ENCODE measurements around the gene ANKRD39. TPM values are rescaled to one million over a fixed set of nuclear protein-coding genes. Genes with fewer than 3 reads are reported as not detected.

Gene ANKRD39
- total RNA-seq, 1 experiment from 2014 or later, result 29.4 TPM

DNA sequence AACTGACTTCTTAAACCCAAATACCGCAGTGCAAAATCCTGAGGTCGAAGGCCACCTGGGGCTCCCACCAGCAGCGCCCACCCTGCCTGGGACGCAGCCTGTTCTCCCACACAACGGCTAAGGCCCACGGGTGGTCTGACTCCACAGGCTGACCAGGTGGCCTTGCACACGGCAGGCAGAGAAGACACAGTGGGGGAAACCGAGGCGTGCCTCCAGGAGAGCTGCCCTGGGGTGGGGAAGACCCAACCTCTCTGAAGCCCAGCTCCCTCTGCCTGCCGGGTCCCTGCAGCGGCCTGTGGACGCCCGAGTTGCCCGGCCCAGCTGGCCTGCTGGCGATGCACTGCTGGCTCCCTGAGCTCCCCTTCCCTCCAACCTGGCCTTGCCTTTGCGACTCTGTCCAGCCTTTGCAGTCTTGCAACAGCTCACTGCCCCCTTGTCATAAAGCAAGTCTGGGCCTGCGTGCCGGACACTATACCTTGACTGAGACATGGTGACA is 21.8 kb upstream of the ANKRD39 start:
- no peaks in the 10 kb centered on the region for H4K20me1 ChIP-seq (ENCODE audit: low read length)
- no peaks in the 10 kb centered on the region for H3K79me2 ChIP-seq (ENCODE audit: low read length)
- H3K9ac ChIP-seq (ENCODE audit: low read length), result no peak overlapping the region
- POLR2A ChIA-PET (ENCODE audit: unreplicated experiment), result no interaction called here
- H3K4me3 ChIP-seq (ENCODE audit: low read length), result no peak overlapping the region
- CTCF ChIA-PET, result no interaction called here
- no peaks in the 10 kb centered on the region for H3K27me3 ChIP-seq (ENCODE audit: low read length)
- no TSS peak for BruUV-seq (replicated peaks)
- ATAC-seq, result no peak
- H3K27ac ChIP-seq (ENCODE audit: low read length), result no peak overlapping the region
- no peaks in the 10 kb centered on the region for H3K9me2 ChIP-seq (replicated peaks; ENCODE audit: low read length)
- intact Hi-C loops (cut with micrococcal nuclease), result no loop called here
- H3F3A ChIP-seq (ENCODE audit: low read length, unreplicated experiment), result no peaks in the 10 kb centered on the region
- H3K4me2 ChIP-seq (ENCODE audit: low read length), result no peak overlapping the region
- peaks cover 32% of the 10 kb centered on the region for H3K4me1 ChIP-seq (ENCODE audit: insufficient read depth, low read length)
- TF ChIP-seq EZH2 (IDR thresholded peaks at IDR 0.05; ENCODE audit: low read length, unreplicated experiment) (no peak), EZH2phosphoT487 (IDR thresholded peaks at IDR 0.05; ENCODE audit: borderline replicate concordance, low read length) (no peak)
- TF ChIP-seq, protein P1, sequence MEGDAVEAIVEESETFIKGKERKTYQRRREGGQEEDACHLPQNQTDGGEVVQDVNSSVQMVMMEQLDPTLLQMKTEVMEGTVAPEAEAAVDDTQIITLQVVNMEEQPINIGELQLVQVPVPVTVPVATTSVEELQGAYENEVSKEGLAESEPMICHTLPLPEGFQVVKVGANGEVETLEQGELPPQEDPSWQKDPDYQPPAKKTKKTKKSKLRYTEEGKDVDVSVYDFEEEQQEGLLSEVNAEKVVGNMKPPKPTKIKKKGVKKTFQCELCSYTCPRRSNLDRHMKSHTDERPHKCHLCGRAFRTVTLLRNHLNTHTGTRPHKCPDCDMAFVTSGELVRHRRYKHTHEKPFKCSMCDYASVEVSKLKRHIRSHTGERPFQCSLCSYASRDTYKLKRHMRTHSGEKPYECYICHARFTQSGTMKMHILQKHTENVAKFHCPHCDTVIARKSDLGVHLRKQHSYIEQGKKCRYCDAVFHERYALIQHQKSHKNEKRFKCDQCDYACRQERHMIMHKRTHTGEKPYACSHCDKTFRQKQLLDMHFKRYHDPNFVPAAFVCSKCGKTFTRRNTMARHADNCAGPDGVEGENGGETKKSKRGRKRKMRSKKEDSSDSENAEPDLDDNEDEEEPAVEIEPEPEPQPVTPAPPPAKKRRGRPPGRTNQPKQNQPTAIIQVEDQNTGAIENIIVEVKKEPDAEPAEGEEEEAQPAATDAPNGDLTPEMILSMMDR (conservative IDR thresholded peaks at IDR 0.05; ENCODE audit: low read depth, low read length), result no peak
- H3K9me3 ChIP-seq (ENCODE audit: low read length), result no peaks in the 10 kb centered on the region
- DNase-seq, result no peak
- no peaks in the 10 kb centered on the region for H3K36me3 ChIP-seq (ENCODE audit: low read depth, low read length)
- no peak overlapping the region for H2AFZ ChIP-seq (ENCODE audit: low read length)

DNA sequence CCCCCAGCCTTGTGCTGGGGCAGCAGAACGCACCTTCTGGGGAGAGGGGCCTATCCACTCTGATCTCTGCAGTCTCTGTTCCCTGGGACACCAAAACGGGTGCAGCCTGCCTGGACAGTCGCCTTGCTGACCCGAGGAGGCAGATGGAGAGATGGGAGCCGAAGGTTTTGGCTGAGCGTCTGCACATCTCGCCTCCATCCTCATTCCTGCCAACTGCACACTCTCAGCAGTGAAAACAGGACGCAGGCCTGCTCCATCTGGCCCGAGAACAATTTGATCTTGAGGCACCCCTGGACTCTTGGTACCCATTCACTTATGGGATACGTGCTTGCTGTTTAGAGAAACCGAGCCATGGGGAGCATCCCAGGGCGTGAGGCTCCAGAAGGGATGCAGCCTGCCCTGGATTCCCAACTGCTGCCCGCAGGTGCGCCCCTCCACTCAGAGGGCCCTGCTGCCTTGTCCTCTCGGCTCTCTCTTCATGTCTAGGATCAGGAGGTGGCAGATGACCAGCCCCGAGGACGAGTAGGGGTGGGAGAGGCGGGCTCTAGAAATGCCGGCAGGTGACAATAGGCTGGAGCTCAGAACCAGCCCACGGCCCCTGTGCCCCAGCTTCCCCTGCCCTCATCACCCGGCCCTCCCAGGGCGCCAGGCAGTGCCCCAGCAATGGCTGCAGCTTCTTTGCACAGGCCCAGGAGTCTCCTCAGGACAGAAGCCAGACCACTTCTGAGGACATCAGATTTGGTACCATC is 21.2 kb upstream of the ANKRD39 start:
- intact Hi-C loops (cut with micrococcal nuclease), result no loop called here
- no TSS peak for BruUV-seq (replicated peaks)
- DNase-seq (no peak), ATAC-seq (no peak)
- Histone ChIP-seq H3K9ac (ENCODE audit: low read length) (no peak overlapping the region), H3F3A (ENCODE audit: low read length, unreplicated experiment) (no peaks in the 10 kb centered on the region), H4K20me1 (ENCODE audit: low read length) (no peaks in the 10 kb centered on the region), H3K9me3 (ENCODE audit: low read length) (no peaks in the 10 kb centered on the region), H3K27ac (ENCODE audit: low read length) (no peak overlapping the region), H2AFZ (ENCODE audit: low read length) (no peak overlapping the region), H3K9me2 (replicated peaks; ENCODE audit: low read length) (no peaks in the 10 kb centered on the region), H3K36me3 (ENCODE audit: low read depth, low read length) (no peaks in the 10 kb centered on the region), H3K79me2 (ENCODE audit: low read length) (no peaks in the 10 kb centered on the region), H3K4me1 (ENCODE audit: insufficient read depth, low read length) (peaks cover 31% of the 10 kb centered on the region), H3K27me3 (ENCODE audit: low read length) (no peaks in the 10 kb centered on the region), H3K4me2 (ENCODE audit: low read length) (no peak overlapping the region), H3K4me3 (ENCODE audit: low read length) (no peak overlapping the region)
- CTCF ChIA-PET, result no interaction called here
- TF ChIP-seq EZH2phosphoT487 (IDR thresholded peaks at IDR 0.05; ENCODE audit: borderline replicate concordance, low read length) (no peak), EZH2 (IDR thresholded peaks at IDR 0.05; ENCODE audit: low read length, unreplicated experiment) (no peak)
- TF ChIP-seq, protein P1 (conservative IDR thresholded peaks at IDR 0.05; ENCODE audit: low read depth, low read length), result no peak
- POLR2A ChIA-PET (ENCODE audit: unreplicated experiment), result no interaction called here

DNA sequence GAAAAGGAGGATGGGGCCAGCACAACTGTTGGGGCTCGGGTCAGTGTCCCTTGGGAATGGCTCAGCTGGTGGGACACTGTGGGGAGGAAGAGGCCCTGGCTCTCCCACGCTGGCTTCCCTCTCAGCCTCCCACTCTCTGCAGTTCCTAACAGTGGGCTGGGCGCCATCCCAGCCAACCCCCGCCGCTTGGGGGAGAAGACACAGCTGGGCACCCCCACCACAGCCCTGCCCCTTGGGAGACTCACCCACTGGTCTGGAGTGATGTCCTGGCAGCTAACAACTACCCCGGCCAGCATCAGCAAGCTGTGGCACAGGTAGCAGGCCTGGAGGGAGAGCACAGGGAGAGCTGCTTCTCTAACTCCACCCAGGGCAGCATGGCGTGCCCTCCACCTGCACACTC is 20.4 kb upstream of the ANKRD39 start:
- ATAC-seq (no peak), DNase-seq (no peak)
- Histone ChIP-seq H2AFZ (ENCODE audit: low read length) (no peak overlapping the region), H3K36me3 (ENCODE audit: low read depth, low read length) (no peaks in the 10 kb centered on the region), H3K9me2 (replicated peaks; ENCODE audit: low read length) (no peaks in the 10 kb centered on the region), H3K4me3 (ENCODE audit: low read length) (no peak overlapping the region), H3K4me2 (ENCODE audit: low read length) (no peak overlapping the region), H3K27me3 (ENCODE audit: low read length) (no peaks in the 10 kb centered on the region), H3F3A (ENCODE audit: low read length, unreplicated experiment) (no peaks in the 10 kb centered on the region), H3K79me2 (ENCODE audit: low read length) (no peaks in the 10 kb centered on the region), H3K27ac (ENCODE audit: low read length) (no peak overlapping the region), H4K20me1 (ENCODE audit: low read length) (no peaks in the 10 kb centered on the region), H3K4me1 (ENCODE audit: insufficient read depth, low read length) (peaks cover 31% of the 10 kb centered on the region), H3K9ac (ENCODE audit: low read length) (no peak overlapping the region), H3K9me3 (ENCODE audit: low read length) (no peaks in the 10 kb centered on the region)
- POLR2A ChIA-PET (ENCODE audit: unreplicated experiment), result interaction anchor here (0.6 kb wide), 1 partner anchor 11 kb away, joined by 3 read pairs; no protein-coding TSS in a partner anchor
- TF ChIP-seq EZH2phosphoT487 (IDR thresholded peaks at IDR 0.05; ENCODE audit: borderline replicate concordance, low read length), result no peak
- TF ChIP-seq, protein P1 (conservative IDR thresholded peaks at IDR 0.05; ENCODE audit: low read depth, low read length), result no peak
- no peak for TF ChIP-seq EZH2 (IDR thresholded peaks at IDR 0.05; ENCODE audit: low read length, unreplicated experiment)
- no TSS peak for BruUV-seq (replicated peaks)
- CTCF ChIA-PET, result no interaction called here
- intact Hi-C loops (cut with micrococcal nuclease), result no loop called here

All from PC-3 (cell line).